Neural cell (in vitro differentiated cells): ENCODE measurements around the gene PGM3.

Experiments
- POLR2AphosphoS5 ChIP-seq: IDR thresholded peaks from 2 replicates; pipeline ENCODE4 v1.6.1; 2012
- SMC3 ChIP-seq: fragments of 450-650 bp; conservative IDR thresholded peaks from 2 replicates; pipeline ENCODE4 v1.6.1; 2014; ENCODE audit warnings: antibody characterized with exemption, mild to moderate bottlenecking, moderate library complexity; ENCODE audit not compliant: poor library complexity
- TAF1 ChIP-seq: IDR thresholded peaks from 2 replicates; pipeline ENCODE4 v1.6.1; 2012; ENCODE audit warnings: low read depth
- TF ChIP-seq, protein P1 (sequence below): IDR thresholded peaks from 2 replicates; pipeline ENCODE4 v1.6.1; 2012; ENCODE audit warnings: borderline replicate concordance
- TF ChIP-seq, protein P2 (sequence below): fragments of 450-650 bp; IDR thresholded peaks from 2 replicates; pipeline ENCODE4 v1.5.1; 2014; ENCODE audit warnings: antibody characterized with exemption, mild to moderate bottlenecking, moderate library complexity; ENCODE audit not compliant: poor library complexity, severe bottlenecking

DNA sequence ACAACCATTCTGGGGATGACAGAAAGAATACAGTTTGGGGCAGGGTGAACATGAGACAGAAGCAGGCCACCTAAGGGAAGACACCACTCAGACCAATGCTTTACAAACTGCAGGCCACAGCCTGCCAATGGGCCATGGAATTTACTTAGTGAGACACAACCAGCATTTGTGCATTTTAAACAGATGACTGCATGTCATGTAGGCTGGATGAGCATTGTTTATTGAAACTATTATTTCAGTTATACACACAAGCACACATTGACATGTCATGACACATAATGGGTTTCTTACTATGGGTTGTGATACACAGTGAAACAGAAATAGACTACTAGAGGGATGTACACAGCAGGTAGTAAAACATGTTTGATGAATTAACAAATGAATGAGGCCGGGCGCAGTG is 8.0 kb downstream of the PGM3 start:
- TF ChIP-seq TAF1: no peak
- TF ChIP-seq, protein P1, sequence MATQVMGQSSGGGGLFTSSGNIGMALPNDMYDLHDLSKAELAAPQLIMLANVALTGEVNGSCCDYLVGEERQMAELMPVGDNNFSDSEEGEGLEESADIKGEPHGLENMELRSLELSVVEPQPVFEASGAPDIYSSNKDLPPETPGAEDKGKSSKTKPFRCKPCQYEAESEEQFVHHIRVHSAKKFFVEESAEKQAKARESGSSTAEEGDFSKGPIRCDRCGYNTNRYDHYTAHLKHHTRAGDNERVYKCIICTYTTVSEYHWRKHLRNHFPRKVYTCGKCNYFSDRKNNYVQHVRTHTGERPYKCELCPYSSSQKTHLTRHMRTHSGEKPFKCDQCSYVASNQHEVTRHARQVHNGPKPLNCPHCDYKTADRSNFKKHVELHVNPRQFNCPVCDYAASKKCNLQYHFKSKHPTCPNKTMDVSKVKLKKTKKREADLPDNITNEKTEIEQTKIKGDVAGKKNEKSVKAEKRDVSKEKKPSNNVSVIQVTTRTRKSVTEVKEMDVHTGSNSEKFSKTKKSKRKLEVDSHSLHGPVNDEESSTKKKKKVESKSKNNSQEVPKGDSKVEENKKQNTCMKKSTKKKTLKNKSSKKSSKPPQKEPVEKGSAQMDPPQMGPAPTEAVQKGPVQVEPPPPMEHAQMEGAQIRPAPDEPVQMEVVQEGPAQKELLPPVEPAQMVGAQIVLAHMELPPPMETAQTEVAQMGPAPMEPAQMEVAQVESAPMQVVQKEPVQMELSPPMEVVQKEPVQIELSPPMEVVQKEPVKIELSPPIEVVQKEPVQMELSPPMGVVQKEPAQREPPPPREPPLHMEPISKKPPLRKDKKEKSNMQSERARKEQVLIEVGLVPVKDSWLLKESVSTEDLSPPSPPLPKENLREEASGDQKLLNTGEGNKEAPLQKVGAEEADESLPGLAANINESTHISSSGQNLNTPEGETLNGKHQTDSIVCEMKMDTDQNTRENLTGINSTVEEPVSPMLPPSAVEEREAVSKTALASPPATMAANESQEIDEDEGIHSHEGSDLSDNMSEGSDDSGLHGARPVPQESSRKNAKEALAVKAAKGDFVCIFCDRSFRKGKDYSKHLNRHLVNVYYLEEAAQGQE: no peak
- TF ChIP-seq, protein P2, sequence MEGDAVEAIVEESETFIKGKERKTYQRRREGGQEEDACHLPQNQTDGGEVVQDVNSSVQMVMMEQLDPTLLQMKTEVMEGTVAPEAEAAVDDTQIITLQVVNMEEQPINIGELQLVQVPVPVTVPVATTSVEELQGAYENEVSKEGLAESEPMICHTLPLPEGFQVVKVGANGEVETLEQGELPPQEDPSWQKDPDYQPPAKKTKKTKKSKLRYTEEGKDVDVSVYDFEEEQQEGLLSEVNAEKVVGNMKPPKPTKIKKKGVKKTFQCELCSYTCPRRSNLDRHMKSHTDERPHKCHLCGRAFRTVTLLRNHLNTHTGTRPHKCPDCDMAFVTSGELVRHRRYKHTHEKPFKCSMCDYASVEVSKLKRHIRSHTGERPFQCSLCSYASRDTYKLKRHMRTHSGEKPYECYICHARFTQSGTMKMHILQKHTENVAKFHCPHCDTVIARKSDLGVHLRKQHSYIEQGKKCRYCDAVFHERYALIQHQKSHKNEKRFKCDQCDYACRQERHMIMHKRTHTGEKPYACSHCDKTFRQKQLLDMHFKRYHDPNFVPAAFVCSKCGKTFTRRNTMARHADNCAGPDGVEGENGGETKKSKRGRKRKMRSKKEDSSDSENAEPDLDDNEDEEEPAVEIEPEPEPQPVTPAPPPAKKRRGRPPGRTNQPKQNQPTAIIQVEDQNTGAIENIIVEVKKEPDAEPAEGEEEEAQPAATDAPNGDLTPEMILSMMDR: no peak
- no peak for TF ChIP-seq POLR2AphosphoS5
- no peak for TF ChIP-seq SMC3
